Vagina (tissue), 2 donors: ENCODE measurements around the gene PRXL2B.

Experiments
- POLR2AphosphoS5 ChIP-seq, 2 donors: sonication (generic); formaldehyde crosslinking; IDR thresholded peaks; one replicate each; pipeline ENCODE4 v1.9.0; 2017; ENCODE audit warnings: antibody characterized with exemption in 2 of 2, mild to moderate bottlenecking in 2 of 2, low read depth in 1 of 2; ENCODE audit not compliant: insufficient read depth in 1 of 2
- TF ChIP-seq, protein P1 (sequence below), 3 experiments: fragments of 450-650 bp in 2 of 3; fragments of 200-600 bp in 1 of 3; sonication (generic) in 1 of 3; IDR thresholded peaks; one replicate each; pipeline ENCODE4 v1.5.1; 2017 to 2019; ENCODE audit warnings: antibody characterized with exemption in 3 of 3, mild to moderate bottlenecking in 2 of 3, moderate library complexity in 2 of 3

DNA sequence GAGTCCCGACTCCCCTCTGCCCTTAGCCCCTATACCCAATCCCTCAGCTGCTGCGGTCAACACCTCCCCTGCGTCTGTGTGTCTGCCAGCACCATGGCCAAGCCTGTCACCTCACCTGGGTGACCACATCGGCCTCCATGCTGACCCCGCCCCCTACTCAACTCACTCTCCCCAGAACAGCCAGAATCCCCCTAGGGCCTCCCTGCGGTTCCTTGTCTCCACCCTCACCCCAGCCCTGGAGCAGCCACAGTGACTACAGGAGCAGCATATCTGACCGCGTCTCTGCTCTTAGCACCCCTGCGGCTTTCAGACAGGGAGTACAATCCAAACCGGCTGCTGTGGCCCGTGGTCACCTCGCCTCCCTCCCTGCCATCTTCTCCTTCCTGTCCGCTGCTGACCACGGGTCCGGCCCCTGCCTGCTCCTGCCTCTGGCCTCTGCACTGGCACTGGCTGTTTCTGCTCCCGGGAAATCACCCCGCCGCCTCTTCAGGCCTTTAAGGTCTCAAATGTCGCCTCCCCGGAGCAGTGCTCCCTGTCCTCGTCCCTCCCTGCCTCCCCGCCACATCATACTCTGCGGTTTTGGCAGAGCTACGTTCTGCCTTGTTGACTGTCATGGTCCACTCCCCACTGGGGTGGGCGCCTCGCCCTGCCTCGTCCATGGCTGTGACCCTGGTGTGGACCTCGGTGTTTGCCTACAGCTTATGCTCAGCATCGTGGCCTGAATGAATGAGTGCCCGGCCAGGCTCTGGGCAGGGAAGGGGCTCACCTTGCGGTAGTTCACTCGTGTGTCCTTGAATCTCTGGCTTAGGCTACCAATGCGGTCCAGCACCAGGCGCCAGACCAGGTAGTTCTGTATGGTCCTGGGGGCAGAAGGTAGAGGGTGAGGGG is 11.1 kb downstream of the PRXL2B start:
- TF ChIP-seq, protein P1, sequence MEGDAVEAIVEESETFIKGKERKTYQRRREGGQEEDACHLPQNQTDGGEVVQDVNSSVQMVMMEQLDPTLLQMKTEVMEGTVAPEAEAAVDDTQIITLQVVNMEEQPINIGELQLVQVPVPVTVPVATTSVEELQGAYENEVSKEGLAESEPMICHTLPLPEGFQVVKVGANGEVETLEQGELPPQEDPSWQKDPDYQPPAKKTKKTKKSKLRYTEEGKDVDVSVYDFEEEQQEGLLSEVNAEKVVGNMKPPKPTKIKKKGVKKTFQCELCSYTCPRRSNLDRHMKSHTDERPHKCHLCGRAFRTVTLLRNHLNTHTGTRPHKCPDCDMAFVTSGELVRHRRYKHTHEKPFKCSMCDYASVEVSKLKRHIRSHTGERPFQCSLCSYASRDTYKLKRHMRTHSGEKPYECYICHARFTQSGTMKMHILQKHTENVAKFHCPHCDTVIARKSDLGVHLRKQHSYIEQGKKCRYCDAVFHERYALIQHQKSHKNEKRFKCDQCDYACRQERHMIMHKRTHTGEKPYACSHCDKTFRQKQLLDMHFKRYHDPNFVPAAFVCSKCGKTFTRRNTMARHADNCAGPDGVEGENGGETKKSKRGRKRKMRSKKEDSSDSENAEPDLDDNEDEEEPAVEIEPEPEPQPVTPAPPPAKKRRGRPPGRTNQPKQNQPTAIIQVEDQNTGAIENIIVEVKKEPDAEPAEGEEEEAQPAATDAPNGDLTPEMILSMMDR (IDR thresholded peaks at IDR 0.05): no peak
- no peak for TF ChIP-seq POLR2AphosphoS5 (IDR thresholded peaks at IDR 0.05; ENCODE audit: insufficient read depth in 1 of 2, low read depth in 1 of 2)
